Skeletal muscle satellite cell (primary cell): ENCODE measurements around the gene S100A14.

Experiments used
- H3K27me3 ChIP-seq: 2 replicates; pipeline ENCODE4 v1.7.0; 2013; ENCODE audit warnings: low read length; ENCODE audit not compliant: control insufficient read depth, insufficient read depth
- H3K36me3 ChIP-seq: 2 replicates; pipeline ENCODE4 v1.7.0; 2013; ENCODE audit warnings: mild to moderate bottlenecking, control low read depth, low read length; ENCODE audit not compliant: insufficient read depth
- H3K4me1 ChIP-seq: 2 replicates; pipeline ENCODE4 v1.7.0; 2013; ENCODE audit warnings: low read length; ENCODE audit not compliant: control insufficient read depth, insufficient read depth
- H3K4me2 ChIP-seq: 2 replicates; pipeline ENCODE4 v1.7.0; 2013; ENCODE audit warnings: mild to moderate bottlenecking, low read length
- H3K4me3 ChIP-seq: 2 replicates; pipeline ENCODE4 v1.7.0; 2013; ENCODE audit warnings: low read length
- H3K9ac ChIP-seq: 2 replicates; pipeline ENCODE4 v1.7.0; 2013; ENCODE audit warnings: mild to moderate bottlenecking, low read depth, low read length, moderate library complexity
- H3K9me3 ChIP-seq: replicated peaks from 2 replicates; pipeline ENCODE4 v1.7.0; 2013; ENCODE audit warnings: mild to moderate bottlenecking, control low read depth, low read length

The S100A14 gene

DNA sequence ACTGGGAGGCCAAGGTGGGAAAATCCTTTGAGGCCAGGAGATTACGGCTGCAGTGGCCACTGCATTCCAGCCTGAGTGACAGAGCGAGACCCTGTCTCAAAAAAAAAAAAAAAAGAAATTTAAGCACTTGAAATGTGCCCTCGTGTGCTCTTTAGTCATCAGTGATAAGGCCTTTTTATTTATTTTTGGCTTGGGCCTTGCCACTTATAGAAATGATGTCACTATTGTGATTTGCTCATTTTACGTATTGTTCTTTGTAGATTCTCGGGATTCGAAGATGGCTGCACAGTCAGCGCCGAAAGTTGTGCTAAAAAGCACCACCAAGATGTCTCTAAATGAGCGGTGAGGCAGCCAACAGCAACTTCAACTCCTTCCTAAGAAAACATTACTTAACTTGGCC is 20.2 kb upstream of the S100A14 start:
- Histone ChIP-seq H3K4me3 (peak overlapping the region; percentile 97), H3K4me1 (peaks cover 25% of the 10 kb centered on the region), H3K9ac (no peak overlapping the region), H3K4me2 (peak overlapping the region; percentile 81), H3K36me3 (peaks cover 50% of the 10 kb centered on the region), H3K27me3 (no peaks in the 10 kb centered on the region), H3K9me3 (no peaks in the 10 kb centered on the region)

DNA sequence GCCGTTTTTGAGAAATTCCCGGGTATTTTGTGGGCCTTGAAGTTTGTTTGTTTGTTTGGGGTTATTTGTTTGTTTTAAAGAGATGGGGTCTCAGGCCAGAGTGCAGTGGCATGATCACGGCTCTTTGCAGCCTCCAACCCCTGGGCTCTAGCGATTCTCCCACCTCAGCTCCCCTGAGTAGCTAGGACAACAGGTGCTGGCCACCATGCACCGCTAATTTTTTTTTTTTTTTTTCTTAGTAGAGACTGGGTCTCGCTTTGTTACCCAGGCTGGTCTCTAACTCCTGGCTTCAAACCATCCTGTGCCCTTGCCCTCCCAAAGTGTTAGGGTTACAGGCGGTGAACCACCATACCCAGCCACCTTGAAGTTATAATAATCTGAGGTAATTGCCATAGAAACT is 19.7 kb upstream of the S100A14 start:
- no peaks in the 10 kb centered on the region for H3K27me3 ChIP-seq
- H3K4me3 ChIP-seq: peak overlapping the region; percentile 97
- H3K9me3 ChIP-seq: no peaks in the 10 kb centered on the region
- H3K4me2 ChIP-seq: peak overlapping the region; percentile 81
- H3K36me3 ChIP-seq: peaks cover 46% of the 10 kb centered on the region
- peaks cover 25% of the 10 kb centered on the region for H3K4me1 ChIP-seq
- H3K9ac ChIP-seq: peak overlapping the region; percentile 100

DNA sequence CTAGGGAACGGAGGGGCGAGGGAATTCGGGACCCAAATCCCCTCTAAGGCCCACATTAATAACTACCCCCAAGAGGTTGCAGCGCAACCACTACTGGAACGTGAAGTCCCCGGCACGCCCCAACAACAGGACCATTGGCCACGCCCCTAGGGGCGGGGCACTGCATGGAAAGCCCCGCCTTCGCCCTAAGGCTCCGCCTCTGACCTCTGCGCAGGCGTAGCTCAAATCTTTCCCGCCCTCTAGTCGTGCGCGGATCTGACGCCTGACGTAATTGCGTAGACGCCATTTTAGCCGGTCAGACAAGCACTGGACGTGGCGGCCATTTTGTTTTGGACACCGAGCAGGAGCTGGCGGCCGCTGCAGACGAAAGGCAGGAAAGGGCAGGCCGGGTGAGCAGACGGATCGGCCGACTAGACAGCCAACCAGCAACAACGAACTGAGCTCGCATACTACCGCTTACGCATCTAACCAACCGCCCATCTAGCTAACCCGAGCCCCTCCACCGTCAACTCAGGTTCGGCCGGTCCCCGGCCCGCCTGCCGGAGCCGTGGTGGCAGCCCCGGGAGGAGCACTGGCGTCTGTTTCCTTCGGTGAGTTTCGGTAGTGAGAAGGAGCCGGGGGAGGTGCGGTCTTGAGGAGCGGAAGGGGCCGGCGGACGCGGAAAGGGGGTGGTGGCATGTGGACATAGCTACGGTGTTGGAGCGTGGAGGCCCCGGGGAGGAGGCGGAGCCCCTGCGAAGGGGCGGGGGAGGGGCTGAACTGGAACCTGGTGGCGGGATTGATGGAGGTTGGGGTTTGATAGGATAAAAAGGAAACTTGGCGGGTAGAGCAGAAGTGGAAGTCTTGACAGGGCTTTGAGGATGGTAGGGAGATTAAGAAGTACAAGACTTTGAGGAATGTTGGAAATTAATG is 17.9 kb upstream of the S100A14 start, which contains the start of gene CHTOP:
Gene CHTOP (plus strand): TSS at position 313 of the 912 bp plus-strand sequence. CDS start 2,523 bp downstream, outside the sequence.
- peak within 1 kb of the TSS; percentile 100 for H3K9ac ChIP-seq
- H3K27me3 ChIP-seq: no peaks in the 10 kb centered on the region
- no peaks in the 10 kb centered on the region for H3K9me3 ChIP-seq
- H3K36me3 ChIP-seq: peaks cover 27% of the 10 kb centered on the region
- H3K4me1 ChIP-seq: peaks cover 25% of the 10 kb centered on the region
- H3K4me3 ChIP-seq: peak within 1 kb of the TSS; percentile 97
- H3K4me2 ChIP-seq: peak within 1 kb of the TSS; percentile 81

DNA sequence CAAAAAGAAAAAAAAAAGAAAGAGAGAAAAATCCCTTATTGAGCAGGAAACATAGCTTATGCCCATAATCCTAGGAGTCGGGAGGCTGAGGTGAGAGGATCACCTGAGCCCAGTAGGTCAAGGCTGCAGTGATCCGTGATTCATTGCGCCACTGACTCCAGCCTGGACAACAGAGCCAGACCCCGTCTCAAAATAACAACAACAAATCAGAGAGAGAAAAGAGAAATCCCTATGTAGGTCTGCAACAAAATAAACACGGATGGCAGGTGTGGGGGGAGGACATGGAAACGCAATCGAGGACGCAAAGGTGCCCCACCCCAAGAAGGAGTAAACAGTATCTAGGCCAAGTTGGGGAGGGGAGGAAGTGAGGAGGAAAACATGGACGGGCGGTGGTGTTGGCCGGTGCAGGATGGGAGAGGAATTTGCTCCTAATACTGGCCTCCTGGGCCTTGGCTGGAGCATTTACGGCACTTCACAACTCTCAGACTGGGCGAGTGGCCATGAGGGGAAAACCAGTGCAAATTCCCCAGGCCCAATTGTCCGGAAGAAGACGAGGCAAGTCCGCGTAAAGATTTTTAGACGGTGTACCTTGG is 17.1 kb upstream of the S100A14 start:
- H3K4me3 ChIP-seq: peak overlapping the region; percentile 67
- H3K4me2 ChIP-seq: peak overlapping the region; percentile 81
- peaks cover 25% of the 10 kb centered on the region for H3K4me1 ChIP-seq
- peaks cover 22% of the 10 kb centered on the region for H3K36me3 ChIP-seq
- peak overlapping the region; percentile 100 for H3K9ac ChIP-seq
- no peaks in the 10 kb centered on the region for H3K9me3 ChIP-seq
- H3K27me3 ChIP-seq: no peaks in the 10 kb centered on the region

DNA sequence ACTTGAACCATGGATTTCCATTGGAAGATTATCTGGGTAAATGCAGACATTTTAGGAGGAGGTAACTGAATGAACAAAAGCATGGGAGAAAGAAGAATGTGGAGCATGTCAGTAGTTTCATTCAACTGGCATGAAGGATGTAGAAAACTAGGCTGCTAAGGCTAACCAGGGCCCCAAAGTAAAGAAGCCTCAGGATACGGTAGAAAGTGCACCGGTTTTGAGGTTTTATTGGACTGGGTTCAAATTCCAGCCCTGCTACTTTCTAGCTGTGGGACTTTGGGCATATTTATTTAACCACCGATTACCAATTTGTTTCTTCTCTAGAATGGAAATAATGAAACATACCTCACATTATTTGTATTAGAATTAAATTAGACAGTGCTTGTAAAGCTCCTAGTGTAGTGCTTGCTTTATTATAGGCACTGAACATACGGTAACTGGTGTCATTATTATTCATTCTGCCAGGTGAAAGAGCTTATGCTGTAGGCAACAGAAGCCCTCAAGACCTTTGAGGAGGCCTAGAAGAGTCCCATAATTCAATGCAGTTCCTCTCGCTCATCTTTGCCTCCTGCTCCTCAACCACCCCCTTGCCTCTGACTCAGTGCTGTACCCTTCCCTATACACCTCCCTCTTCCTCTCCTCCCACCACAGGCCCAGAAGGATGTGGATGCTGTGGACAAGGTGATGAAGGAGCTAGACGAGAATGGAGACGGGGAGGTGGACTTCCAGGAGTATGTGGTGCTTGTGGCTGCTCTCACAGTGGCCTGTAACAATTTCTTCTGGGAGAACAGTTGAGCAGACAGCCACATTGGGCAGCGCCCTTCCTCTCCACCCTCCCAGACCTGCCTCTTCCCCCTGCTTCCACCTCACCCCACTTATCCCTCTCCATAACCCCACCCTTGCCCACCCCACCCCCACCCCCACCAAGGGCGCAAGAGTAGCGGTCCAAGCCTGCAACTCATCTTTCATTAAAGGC is 15.2 kb upstream of the S100A14 start:
- no peaks in the 10 kb centered on the region for H3K27me3 ChIP-seq
- peaks cover 3% of the 10 kb centered on the region for H3K36me3 ChIP-seq
- H3K9me3 ChIP-seq: no peaks in the 10 kb centered on the region
- no peak overlapping the region for H3K9ac ChIP-seq
- H3K4me2 ChIP-seq: no peak overlapping the region
- peaks cover 35% of the 10 kb centered on the region for H3K4me1 ChIP-seq
- no peak overlapping the region for H3K4me3 ChIP-seq

DNA sequence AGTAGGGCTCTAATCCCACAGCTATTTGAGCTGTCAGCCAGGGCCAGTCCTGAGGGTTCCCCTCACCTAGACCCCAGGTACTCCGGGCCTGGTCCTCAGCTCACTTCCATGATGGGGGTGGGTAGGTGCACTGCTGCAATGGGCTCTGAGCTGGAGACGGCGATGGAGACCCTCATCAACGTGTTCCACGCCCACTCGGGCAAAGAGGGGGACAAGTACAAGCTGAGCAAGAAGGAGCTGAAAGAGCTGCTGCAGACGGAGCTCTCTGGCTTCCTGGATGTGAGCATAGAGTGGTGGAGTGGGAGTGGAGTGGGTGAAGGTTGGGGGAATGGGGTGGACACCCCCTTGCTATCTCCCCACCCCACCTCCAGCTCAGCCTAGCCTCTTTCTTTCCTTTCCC is 14.3 kb upstream of the S100A14 start:
- no peak overlapping the region for H3K4me2 ChIP-seq
- no peaks in the 10 kb centered on the region for H3K9me3 ChIP-seq
- H3K4me1 ChIP-seq: peaks cover 38% of the 10 kb centered on the region
- no peaks in the 10 kb centered on the region for H3K27me3 ChIP-seq
- peaks cover 4% of the 10 kb centered on the region for H3K36me3 ChIP-seq
- H3K4me3 ChIP-seq: no peak overlapping the region
- no peak overlapping the region for H3K9ac ChIP-seq

DNA sequence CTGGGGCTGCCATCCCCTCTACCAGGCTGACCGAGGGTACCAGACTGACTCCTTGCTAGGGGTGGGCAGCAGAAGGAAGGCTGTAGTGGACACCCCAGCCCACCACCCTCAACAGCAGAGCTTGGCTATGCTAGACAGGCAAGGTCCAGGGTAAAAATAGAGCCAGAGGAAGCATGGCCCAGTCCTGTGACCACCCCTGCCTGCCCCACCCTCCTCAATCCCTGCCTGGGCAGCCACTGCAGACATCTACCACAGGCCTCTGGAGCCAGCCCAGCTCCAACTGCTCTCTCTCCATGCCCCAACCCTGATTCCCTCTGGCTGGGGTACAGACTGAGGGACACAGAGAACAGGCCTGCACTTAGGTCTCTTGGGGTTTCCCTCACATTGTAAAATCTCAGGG is 13.8 kb upstream of the S100A14 start:
- Histone ChIP-seq H3K27me3 (no peaks in the 10 kb centered on the region), H3K4me1 (peaks cover 42% of the 10 kb centered on the region), H3K4me3 (no peak overlapping the region), H3K9me3 (no peaks in the 10 kb centered on the region), H3K4me2 (no peak overlapping the region), H3K36me3 (peaks cover 6% of the 10 kb centered on the region), H3K9ac (no peak overlapping the region)

DNA sequence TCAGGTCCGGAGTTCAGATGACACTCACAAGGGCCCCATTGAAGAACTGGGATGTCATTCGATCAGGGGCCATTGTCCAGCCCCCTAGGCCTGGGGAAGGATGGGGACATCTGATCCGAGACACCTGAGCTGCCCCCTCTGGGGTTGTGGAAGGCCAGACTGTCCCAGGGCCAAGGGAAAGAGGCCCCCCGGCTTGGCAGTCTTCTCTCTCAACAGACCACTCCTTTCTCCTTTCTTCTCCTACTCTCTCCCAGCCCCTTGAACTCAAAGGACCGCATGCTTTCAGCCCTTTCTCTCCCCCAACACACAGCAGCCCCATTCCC is 13.2 kb upstream of the S100A14 start:
- no peaks in the 10 kb centered on the region for H3K9me3 ChIP-seq
- H3K9ac ChIP-seq: no peak overlapping the region
- no peaks in the 10 kb centered on the region for H3K27me3 ChIP-seq
- H3K36me3 ChIP-seq: peaks cover 7% of the 10 kb centered on the region
- H3K4me2 ChIP-seq: no peak overlapping the region
- no peak overlapping the region for H3K4me3 ChIP-seq
- peaks cover 48% of the 10 kb centered on the region for H3K4me1 ChIP-seq

DNA sequence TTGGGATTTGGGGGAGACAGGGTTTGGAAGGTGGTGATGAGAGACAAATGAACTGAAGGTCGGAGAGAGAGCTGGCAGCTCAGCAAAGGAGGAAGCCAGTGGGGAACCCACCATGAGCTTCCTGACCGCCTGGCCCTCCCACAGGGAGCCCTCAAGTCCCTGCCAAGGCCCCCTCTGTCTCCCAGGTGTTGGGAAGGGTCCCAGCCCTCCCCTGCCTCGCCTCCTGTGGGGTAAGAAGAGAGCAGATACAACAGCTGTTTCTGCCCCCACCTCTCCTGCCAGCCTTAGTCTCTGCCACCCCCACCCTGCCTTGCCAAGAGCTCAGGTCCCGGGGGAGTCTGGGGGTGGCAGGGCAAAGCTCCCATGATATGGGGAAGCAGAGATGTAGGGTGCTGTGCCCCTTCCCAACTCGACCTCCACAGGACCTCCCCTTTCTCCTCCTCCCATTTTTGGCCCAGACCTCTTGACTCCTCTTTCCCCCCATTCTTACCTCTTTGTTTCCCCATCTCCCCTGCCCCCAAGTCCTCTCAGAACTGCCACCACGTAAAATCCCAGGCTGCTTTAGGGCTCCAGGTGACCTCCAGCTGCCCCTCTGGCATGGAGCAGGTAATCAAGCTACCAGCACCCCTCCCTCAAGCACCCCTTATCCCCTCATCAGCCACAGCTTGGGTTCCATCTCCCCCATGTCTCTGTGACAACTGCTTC is 12.7 kb upstream of the S100A14 start:
- no peak overlapping the region for H3K9ac ChIP-seq
- H3K4me1 ChIP-seq: peaks cover 53% of the 10 kb centered on the region
- H3K36me3 ChIP-seq: peaks cover 12% of the 10 kb centered on the region
- H3K4me2 ChIP-seq: no peak overlapping the region
- H3K4me3 ChIP-seq: no peak overlapping the region
- no peaks in the 10 kb centered on the region for H3K9me3 ChIP-seq
- H3K27me3 ChIP-seq: no peaks in the 10 kb centered on the region

DNA sequence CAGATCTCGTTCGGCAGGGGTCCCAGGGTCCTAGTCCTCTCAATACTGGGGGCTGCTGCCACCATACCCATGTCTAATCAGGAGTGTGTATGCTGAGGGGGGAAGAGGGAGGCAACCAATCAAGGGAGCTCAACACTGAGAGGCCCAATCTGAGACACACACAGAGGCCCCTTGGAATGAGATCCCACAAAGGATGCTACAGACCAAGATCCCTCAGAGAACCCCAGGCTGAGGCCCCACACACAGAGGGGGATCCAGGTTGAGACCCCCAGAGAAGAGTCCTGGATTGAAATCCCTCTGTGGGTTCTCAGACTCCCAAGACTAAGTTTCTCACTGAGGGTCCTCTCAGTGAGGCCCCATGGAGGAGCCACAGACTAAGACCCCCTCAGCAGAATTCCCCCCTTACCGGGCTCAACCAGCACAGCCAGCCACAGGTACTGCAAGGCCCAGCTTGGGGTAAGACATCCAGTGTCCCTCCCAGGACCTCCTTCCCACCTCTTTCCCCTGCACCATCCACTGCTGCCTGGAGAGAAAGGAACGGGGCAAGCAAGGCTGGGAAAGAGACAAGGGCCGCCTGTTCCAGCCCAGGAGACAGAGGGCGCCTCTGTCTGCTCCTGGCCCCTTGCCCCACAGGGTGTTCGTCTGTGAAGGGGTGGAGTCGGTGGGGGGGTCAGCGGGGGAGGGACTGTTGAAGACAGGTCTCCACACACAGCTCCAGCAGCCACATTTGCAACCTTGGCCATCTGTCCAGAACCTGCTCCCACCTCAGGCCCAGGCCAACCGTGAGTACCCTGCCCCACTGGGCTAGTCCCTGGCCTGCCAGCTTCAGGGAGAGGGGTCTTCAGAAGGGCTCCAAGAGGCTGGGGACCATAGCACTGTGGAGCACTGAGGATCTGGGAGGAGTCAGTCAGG is 11.8 kb upstream of the S100A14 start, which contains the start of gene S100A1:
Gene S100A1 (plus strand): TSS at position 720 of the 912 bp plus-strand sequence. CDS start 2,088 bp downstream, outside the sequence.
- H3K27me3 ChIP-seq: no peaks in the 10 kb centered on the region
- peaks cover 49% of the 10 kb centered on the region for H3K4me1 ChIP-seq
- H3K9ac ChIP-seq: peak within 1 kb of the TSS; percentile 92
- H3K9me3 ChIP-seq: no peaks in the 10 kb centered on the region
- peak within 1 kb of the TSS; percentile 92 for H3K4me2 ChIP-seq
- peak within 1 kb of the TSS; percentile 81 for H3K4me3 ChIP-seq
- H3K36me3 ChIP-seq: peaks cover 18% of the 10 kb centered on the region
